ENCODE data around the gene MAP2K1. TPM values are rescaled to one million over a fixed set of nuclear protein-coding genes. Genes with fewer than 3 reads are reported as not detected.
A peak's percentile ranks its signal among the peaks of the same experiment; 100 is the strongest.

The MAP2K1 gene
- total and polyA plus RNA-seq, 2 of the 4 experiments (the other 2 are of a cell fraction), result 34.7 to 37.8 TPM

- H3K36me3 ChIP-seq (ENCODE audit: control insufficient read depth, insufficient read depth, low read length), result peaks cover 1% of the 10 kb centered on the region; the same call in 1 of the 2 replicates
- no peaks in the 10 kb centered on the region for H3K27me3 ChIP-seq (ENCODE audit: control insufficient read depth, insufficient read depth, low read length)
- H4K20me1 ChIP-seq (ENCODE audit: insufficient read depth, low read length), result no peaks in the 10 kb centered on the region
- H3K4ac ChIP-seq (ENCODE audit: low read depth, low read length), result peak overlapping the region; percentile 62
- peak overlapping the region; percentile 87 for H2AK9ac ChIP-seq (replicated peaks; ENCODE audit: low read depth, low read length, poor library complexity)
- no TSS peak for BruUV-seq (replicated peaks)
- H4K91ac ChIP-seq (ENCODE audit: insufficient read depth, low read depth, low read length), result peak overlapping the region; percentile 85
- no peak overlapping the region for H2BK120ac ChIP-seq (ENCODE audit: low read depth, low read length)
- H4K5ac ChIP-seq (ENCODE audit: low read depth, low read length), result peak overlapping the region; percentile 2; the same call in 1 of the 2 replicates
- ChIA-PET CTCF (no interaction called here), POLR2A (ENCODE audit: unreplicated experiment) (no interaction called here)
- ATAC-seq (ENCODE audit: low read depth) (no peak), DNase-seq (no peak)
- dilution Hi-C loops (cut with HindIII; ENCODE audit: low sequenced_read_pairs, unreplicated experiment), result no loop called here
- H3K9ac ChIP-seq (ENCODE audit: low read depth, low read length), result peak overlapping the region; percentile 74
- no peaks in the 10 kb centered on the region for H3K9me1 ChIP-seq (ENCODE audit: insufficient read depth, low read length)
- H2BK15ac ChIP-seq (ENCODE audit: low read depth, low read length), result no peak overlapping the region; the same call in 2 of the 3 replicates
- 0 out of 2 replicates have a peak, but pooled peaks cover 1% of the 10 kb centered on the region for H3K4me1 ChIP-seq (ENCODE audit: control insufficient read depth, insufficient read depth, low read length)
- peak overlapping the region; percentile 57 for H3K4me3 ChIP-seq (ENCODE audit: insufficient read depth, low read depth, low read length)
- peak overlapping the region; percentile 91 for H4K8ac ChIP-seq (ENCODE audit: low read depth in 2 of 2, low read length in 2 of 2)
- H3K14ac ChIP-seq (replicated peaks; ENCODE audit: low read depth, low read length), result peak overlapping the region; percentile 80
- no peak overlapping the region for H2BK20ac ChIP-seq (ENCODE audit: low read depth, low read length)
- no peaks in the 10 kb centered on the region for H3K9me3 ChIP-seq (ENCODE audit: control insufficient read depth, insufficient read depth, low read length)
- in situ Hi-C loops (cut with MboI; ENCODE audit: low sequenced_read_pairs), result loop anchor here (25.0 kb wide), 1 partner anchor 506 kb away; no protein-coding TSS in a partner anchor
- peak overlapping the region; percentile 83 for H3K23ac ChIP-seq (ENCODE audit: low read depth, low read length)
- H3K27ac ChIP-seq (ENCODE audit: insufficient read depth, low read length), result peak overlapping the region; percentile 50
- TF ChIP-seq BHLHE40 (IDR thresholded peaks at IDR 0.05; ENCODE audit: low read depth, low read length) (no peak), USF2 (IDR thresholded peaks at IDR 0.05; ENCODE audit: low read depth, low read length) (no peak), FOS (IDR thresholded peaks at IDR 0.05; ENCODE audit: low read depth, low read length) (no peak), ELK1 (IDR thresholded peaks at IDR 0.05; ENCODE audit: borderline replicate concordance, low read depth, low read length) (no peak), CEBPB (IDR thresholded peaks at IDR 0.05; ENCODE audit: low read depth, low read length) (no peak), RCOR1 (IDR thresholded peaks at IDR 0.05; ENCODE audit: insufficient replicate concordance, low read length) (no peak), NFE2L2 (IDR thresholded peaks at IDR 0.05; ENCODE audit: low read depth, low read length) (no peak), SMC3 (IDR thresholded peaks at IDR 0.05; ENCODE audit: low read depth, low read length) (no peak), MAZ (IDR thresholded peaks at IDR 0.05; ENCODE audit: borderline replicate concordance, low read depth, low read length) (no peak), CHD1 (IDR thresholded peaks at IDR 0.05; ENCODE audit: low read depth, low read length) (no peak), POLR2A (IDR thresholded peaks at IDR 0.05; ENCODE audit: low read depth, low read length) (no peak), CTCF (conservative IDR thresholded peaks at IDR 0.05; ENCODE audit: low read depth, low read length) (no peak), MAFK (IDR thresholded peaks at IDR 0.05; ENCODE audit: low read depth, low read length) (no peak), RAD21 (IDR thresholded peaks at IDR 0.05; ENCODE audit: low read length) (no peak), MXI1 (IDR thresholded peaks at IDR 0.05; ENCODE audit: borderline replicate concordance, low read depth, low read length) (no peak), RFX5 (IDR thresholded peaks at IDR 0.05; ENCODE audit: low read depth, low read length) (no peak)
- H2AK5ac ChIP-seq (ENCODE audit: low read depth, low read length), result peak overlapping the region; percentile 55; the same call in 1 of the 2 replicates
- H2BK5ac ChIP-seq (ENCODE audit: low read depth, low read length, poor library complexity, severe bottlenecking), result peak overlapping the region; percentile 4
- intact Hi-C loops (cut with micrococcal nuclease), result loop anchor here (2.0 kb wide), 1 partner anchor 143 kb away; no protein-coding TSS in a partner anchor
- peak overlapping the region; percentile 94 for H3K4me2 ChIP-seq (ENCODE audit: low read depth, low read length)
- 3% methylated on average over 8 of the region's 12 CpGs; no CpG with 5 or more reads in 1 of the 2 experiments for WGBS, 2 experiments (ENCODE audit: extremely low coverage in 2 of 2, insufficient read length in 1 of 2)
- peak overlapping the region; percentile 96 for H2AFZ ChIP-seq (replicated peaks; ENCODE audit: low read length, poor library complexity)
- H3K56ac ChIP-seq (ENCODE audit: extremely low read depth, insufficient read depth, low read length), result peak overlapping the region; percentile 64
- H3K79me1 ChIP-seq (ENCODE audit: low read depth in 1 of 2, low read length in 2 of 2), result peaks cover 5 to 22% of the 10 kb centered on the region in 2 experiments
- H3K18ac ChIP-seq (ENCODE audit: low read depth, low read length), result no peak overlapping the region
Measured at GRCh38 chr15:66356077-66356358, 30.7 kb upstream of the MAP2K1 start.

Data from IMR-90 (cell line).